Measurements from ENCODE around the gene FAM120A. TPM values are rescaled to one million over a fixed set of nuclear protein-coding genes. Genes with fewer than 3 reads are reported as not detected.
A peak's percentile ranks its signal among the peaks of the same experiment; 100 is the strongest.
"Not testable (repeated sequence)": the region's sequence is repeated elsewhere in the genome, so short reads cannot be mapped to it uniquely, and the experiment has no call there.

FAM120A gene
- total RNA-seq, 4 donors from 2014 or later = 44.4 to 94.7 (median 72.3) TPM

DNA sequence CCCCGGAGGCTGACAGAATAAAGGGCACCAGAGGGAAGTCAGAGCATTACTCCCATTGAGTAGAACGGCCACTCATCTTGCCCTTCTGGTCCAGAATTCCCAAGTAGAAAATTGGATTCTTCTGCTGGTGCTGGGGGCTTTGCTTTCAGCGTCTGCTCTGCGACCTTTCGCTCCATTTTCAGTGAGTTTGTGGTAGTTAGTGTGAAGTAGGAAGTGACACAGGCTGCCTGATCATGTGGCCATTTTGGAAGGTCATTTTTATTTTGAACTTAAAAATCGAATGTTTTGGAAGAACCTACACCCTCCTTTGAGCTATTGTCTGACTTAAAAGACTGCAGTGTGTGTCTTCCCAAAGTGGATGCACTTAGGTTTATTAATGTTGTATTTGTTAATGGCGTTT lies 58.6 kb downstream of the FAM120A start:
- peaks cover 56 to 76% of the 10 kb centered on the region in 2 donors for H3K4me1 ChIP-seq
- ATAC-seq (no peak), DNase-seq (no peak)
- intact Hi-C loops (cut with DNase I; ENCODE audit: low total_unique reads) (loop anchor here (2.0 to 5.0 kb wide), 2 partner anchors 57 to 158 kb away; no protein-coding TSS in a partner anchor), in situ Hi-C loops (cut with MboI; ENCODE audit: low sequenced_read_pairs in 4 of 4) (no loop called here)
- H3K4me3 ChIP-seq = no peak overlapping the region
- peak overlapping the region in 3 of 4 donors; percentile 16 to 80 (median 69) for H3K27ac ChIP-seq
- H3K9me3 ChIP-seq = no peaks in the 10 kb centered on the region
- H3K36me3 ChIP-seq = no peaks in the 10 kb centered on the region
- no peak for TF ChIP-seq POLR2A (IDR thresholded peaks at IDR 0.05)
- no peak for TF ChIP-seq CTCF (IDR thresholded peaks at IDR 0.05 in 4 of 5, conservative IDR thresholded peaks at IDR 0.05 in 1 of 5)
- no peaks in the 10 kb centered on the region for H3K27me3 ChIP-seq

DNA sequence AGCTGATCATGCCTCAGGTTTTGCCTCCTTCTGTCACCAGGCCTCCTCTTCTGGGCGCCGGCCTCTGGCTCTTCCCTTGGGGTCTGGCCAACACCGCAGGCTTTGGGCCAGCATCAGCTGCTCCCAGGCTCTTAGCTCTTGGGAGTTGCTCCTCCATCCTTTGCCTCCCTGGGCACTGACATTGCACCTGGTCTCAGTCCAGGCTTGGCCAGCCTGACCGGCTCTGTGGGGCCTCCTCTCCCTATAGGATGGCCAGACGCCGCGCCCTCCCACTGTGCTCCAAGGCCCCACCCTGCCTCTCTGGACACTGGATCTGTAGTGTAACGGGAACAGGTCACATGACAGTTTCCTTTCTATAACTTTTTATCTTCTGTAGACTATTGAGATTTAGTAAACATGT lies 59.7 kb downstream of the FAM120A start:
- Histone ChIP-seq H3K4me1 (peaks cover 48 to 65% of the 10 kb centered on the region in 2 donors), H3K27ac (peak overlapping the region; percentile 38 to 80 (median 70))
- H3K4me3 ChIP-seq; in situ Hi-C loops (cut with MboI; ENCODE audit: low sequenced_read_pairs in 4 of 4); H3K36me3 ChIP-seq; H3K27me3 ChIP-seq; H3K9me3 ChIP-seq: not testable (repeated sequence)
- intact Hi-C loops (cut with DNase I; ENCODE audit: low total_unique reads) = loop anchor here (2.0 to 5.0 kb wide), 2 partner anchors 56 to 159 kb away; no protein-coding TSS in a partner anchor
- ATAC-seq (peak; percentile 87 to 88), DNase-seq (peak; percentile 71 to 95)

GRCh38 chr9:93512170-93512812 lies 60.8 kb downstream of the FAM120A start:
- H3K27me3 ChIP-seq; ATAC-seq; H3K36me3 ChIP-seq; in situ Hi-C loops (cut with MboI; ENCODE audit: low sequenced_read_pairs in 4 of 4); DNase-seq; H3K9me3 ChIP-seq; H3K4me3 ChIP-seq: not testable (repeated sequence)
- H3K27ac ChIP-seq = peak overlapping the region; percentile 38 to 80 (median 70)
- intact Hi-C loops (cut with DNase I; ENCODE audit: low total_unique reads) = loop anchor here (5.0 kb wide), 1 partner anchor 160 kb away; no protein-coding TSS in a partner anchor
- H3K4me1 ChIP-seq = peaks cover 48 to 54% of the 10 kb centered on the region in 2 donors

GRCh38 chr9:93513606-93514005 lies 62.1 kb downstream of the FAM120A start:
- no peaks in the 10 kb centered on the region for H3K9me3 ChIP-seq
- intact Hi-C loops (cut with DNase I; ENCODE audit: low total_unique reads) (loop anchor here (5.0 kb wide), 1 partner anchor 161 kb away; no protein-coding TSS in a partner anchor), in situ Hi-C loops (cut with MboI; ENCODE audit: low sequenced_read_pairs in 4 of 4) (no loop called here)
- H3K36me3 ChIP-seq = peaks cover 0 to 11% of the 10 kb centered on the region in 2 donors
- no peak for DNase-seq
- peaks cover 37 to 41% of the 10 kb centered on the region in 2 donors for H3K4me1 ChIP-seq
- no peaks in the 10 kb centered on the region for H3K27me3 ChIP-seq
- H3K27ac ChIP-seq = peak overlapping the region in 3 of 4 donors; percentile 64 to 80 (median 76)
- TF ChIP-seq CTCF (IDR thresholded peaks at IDR 0.05 in 4 of 5, conservative IDR thresholded peaks at IDR 0.05 in 1 of 5) (no peak), POLR2A (IDR thresholded peaks at IDR 0.05) (no peak)
- ATAC-seq = no peak
- no peak overlapping the region for H3K4me3 ChIP-seq

DNA sequence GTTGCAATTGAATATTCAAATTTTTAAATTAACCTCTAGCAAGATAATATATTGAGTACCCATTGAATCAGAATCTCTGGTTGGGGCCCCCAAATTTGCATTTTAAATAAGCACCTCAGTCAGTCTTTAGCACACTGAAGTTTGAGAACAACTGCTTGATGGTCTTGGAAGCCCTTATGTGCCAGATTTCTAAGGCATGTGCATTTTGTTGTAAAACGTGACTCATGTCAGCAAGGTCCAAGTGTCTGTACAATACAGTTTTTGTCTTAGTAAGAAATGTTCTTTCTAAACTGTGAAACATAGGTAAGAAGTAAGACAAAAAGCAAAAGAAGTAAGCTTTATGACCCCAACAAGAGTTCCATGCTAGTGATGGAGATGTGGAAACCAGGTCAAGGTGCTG lies 65.8 kb downstream of the FAM120A start:
- ATAC-seq = no peak

More for the DNA sequence above, 65.8 kb downstream of the FAM120A start:
- intact Hi-C loops (cut with DNase I; ENCODE audit: low total_unique reads) = no loop called here
- DNase-seq = no peak
- Histone ChIP-seq H3K27me3 (no peaks in the 10 kb centered on the region), H3K4me3 (no peak overlapping the region), H3K27ac (no peak overlapping the region), H3K9me3 (no peaks in the 10 kb centered on the region), H3K4me1 (peaks cover 12 to 21% of the 10 kb centered on the region in 2 donors), H3K36me3 (peaks cover 0 to 11% of the 10 kb centered on the region in 2 donors)
- TF ChIP-seq POLR2A (IDR thresholded peaks at IDR 0.05) (no peak), CTCF (IDR thresholded peaks at IDR 0.05 in 4 of 5, conservative IDR thresholded peaks at IDR 0.05 in 1 of 5) (no peak)
- in situ Hi-C loops (cut with MboI; ENCODE audit: low sequenced_read_pairs in 4 of 4) = no loop called here
